ENCODE results near the gene CDC42EP4. TPM values are rescaled to one million over a fixed set of nuclear protein-coding genes. Genes with fewer than 3 reads are reported as not detected.
A peak's percentile ranks its signal among the peaks of the same experiment; 100 is the strongest.

CDC42EP4 gene
- total RNA-seq, 6 donors from 2014 or later: 28.3 to 65.7 (median 52.9) TPM

DNA sequence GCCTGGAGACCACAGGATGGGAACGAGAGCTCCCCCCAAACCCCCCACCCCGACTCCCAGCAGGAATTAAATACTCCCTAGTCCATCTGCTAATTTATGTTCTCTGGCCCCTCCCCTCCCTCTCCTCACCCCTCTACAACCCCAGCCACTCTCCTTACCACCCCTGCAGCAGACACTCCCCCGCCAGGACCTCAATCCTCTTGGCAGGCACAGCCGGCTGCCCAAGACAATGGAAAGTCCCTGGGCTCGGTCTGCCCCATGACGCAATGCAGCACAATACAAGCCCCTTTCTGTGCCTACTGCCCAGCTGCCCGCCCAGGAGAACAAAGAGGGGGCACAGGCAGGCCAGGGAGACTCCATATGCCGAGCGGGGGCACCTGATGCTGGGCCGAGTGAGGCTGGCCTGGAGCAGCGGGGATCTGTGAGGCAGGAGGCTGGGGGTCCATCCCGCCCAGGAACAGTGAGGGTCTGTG, 30.3 kb upstream of the CDC42EP4 start:
- H3K36me3 ChIP-seq: no peaks in the 10 kb centered on the region
- no peak overlapping the region for H3K4me3 ChIP-seq
- TF ChIP-seq, protein P1, sequence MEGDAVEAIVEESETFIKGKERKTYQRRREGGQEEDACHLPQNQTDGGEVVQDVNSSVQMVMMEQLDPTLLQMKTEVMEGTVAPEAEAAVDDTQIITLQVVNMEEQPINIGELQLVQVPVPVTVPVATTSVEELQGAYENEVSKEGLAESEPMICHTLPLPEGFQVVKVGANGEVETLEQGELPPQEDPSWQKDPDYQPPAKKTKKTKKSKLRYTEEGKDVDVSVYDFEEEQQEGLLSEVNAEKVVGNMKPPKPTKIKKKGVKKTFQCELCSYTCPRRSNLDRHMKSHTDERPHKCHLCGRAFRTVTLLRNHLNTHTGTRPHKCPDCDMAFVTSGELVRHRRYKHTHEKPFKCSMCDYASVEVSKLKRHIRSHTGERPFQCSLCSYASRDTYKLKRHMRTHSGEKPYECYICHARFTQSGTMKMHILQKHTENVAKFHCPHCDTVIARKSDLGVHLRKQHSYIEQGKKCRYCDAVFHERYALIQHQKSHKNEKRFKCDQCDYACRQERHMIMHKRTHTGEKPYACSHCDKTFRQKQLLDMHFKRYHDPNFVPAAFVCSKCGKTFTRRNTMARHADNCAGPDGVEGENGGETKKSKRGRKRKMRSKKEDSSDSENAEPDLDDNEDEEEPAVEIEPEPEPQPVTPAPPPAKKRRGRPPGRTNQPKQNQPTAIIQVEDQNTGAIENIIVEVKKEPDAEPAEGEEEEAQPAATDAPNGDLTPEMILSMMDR (IDR thresholded peaks at IDR 0.05): no peak
- TF ChIP-seq EP300 (IDR thresholded peaks at IDR 0.05): no peak
- no peak for TF ChIP-seq POLR2A (IDR thresholded peaks at IDR 0.05)
- no peak for TF ChIP-seq POLR2AphosphoS5 (IDR thresholded peaks at IDR 0.05)
- peak overlapping the region in 3 of 4 donors; percentile 27 to 65 (median 43) for H3K27ac ChIP-seq
- no peaks in the 10 kb centered on the region for H3K27me3 ChIP-seq
- DNase-seq: peak in 1 of 2 donors; percentile 82
- peaks cover 14 to 21% (median 19%) of the 10 kb centered on the region in 4 donors for H3K4me1 ChIP-seq
- H3K9me3 ChIP-seq: no peaks in the 10 kb centered on the region
- peak in 1 of 2 donors; percentile 55 for ATAC-seq (ENCODE audit: low FRiP score in 2 of 2)
- WGBS, 2 donors: 31 to 45% methylated on average over 6 to 12 of the region's 12 CpGs

- no peak for ATAC-seq (ENCODE audit: low FRiP score in 2 of 2)
- TF ChIP-seq POLR2AphosphoS5 (IDR thresholded peaks at IDR 0.05): no peak
- TF ChIP-seq EP300 (IDR thresholded peaks at IDR 0.05): no peak
- TF ChIP-seq, protein P1 (IDR thresholded peaks at IDR 0.05): no peak
- TF ChIP-seq POLR2A (IDR thresholded peaks at IDR 0.05): no peak
- WGBS, 2 donors: 61 to 65% methylated on average over 15 of the region's 15 CpGs
- H3K9me3 ChIP-seq: no peaks in the 10 kb centered on the region
- DNase-seq: no peak
- H3K36me3 ChIP-seq: no peaks in the 10 kb centered on the region
- peak overlapping the region in 2 of 4 donors; percentile 43 to 65 for H3K27ac ChIP-seq
- H3K4me1 ChIP-seq: peaks cover 14 to 21% (median 19%) of the 10 kb centered on the region in 4 donors
- no peak overlapping the region for H3K4me3 ChIP-seq
- H3K27me3 ChIP-seq: no peaks in the 10 kb centered on the region
These were observed 29.7 kb upstream of the CDC42EP4 start for GRCh38 chr17:73341350-73342049.

GRCh38 chr17:73340093-73340596, 28.3 kb upstream of the CDC42EP4 start:
- TF ChIP-seq, protein P1 (IDR thresholded peaks at IDR 0.05): peak in 3 of 6 experiments; percentile 21 to 53 (median 38)
- TF ChIP-seq EP300 (IDR thresholded peaks at IDR 0.05): peak in 1 of 4 donors; percentile 47
- TF ChIP-seq POLR2AphosphoS5 (IDR thresholded peaks at IDR 0.05): peak in 1 of 2 donors; percentile 72
- no peak for TF ChIP-seq POLR2A (IDR thresholded peaks at IDR 0.05)
- DNase-seq (peak in 1 of 2 donors; percentile 84), ATAC-seq (ENCODE audit: low FRiP score in 2 of 2) (peak; percentile 76 to 80)
- Histone ChIP-seq H3K27me3 (no peaks in the 10 kb centered on the region), H3K27ac (peak overlapping the region in 3 of 4 donors; percentile 39 to 63 (median 52)), H3K9me3 (no peaks in the 10 kb centered on the region), H3K36me3 (no peaks in the 10 kb centered on the region), H3K4me3 (no peak overlapping the region), H3K4me1 (peaks cover 14 to 21% (median 19%) of the 10 kb centered on the region in 4 donors)
- WGBS, 2 donors: 51 to 54% methylated on average over 7 of the region's 7 CpGs

DNA sequence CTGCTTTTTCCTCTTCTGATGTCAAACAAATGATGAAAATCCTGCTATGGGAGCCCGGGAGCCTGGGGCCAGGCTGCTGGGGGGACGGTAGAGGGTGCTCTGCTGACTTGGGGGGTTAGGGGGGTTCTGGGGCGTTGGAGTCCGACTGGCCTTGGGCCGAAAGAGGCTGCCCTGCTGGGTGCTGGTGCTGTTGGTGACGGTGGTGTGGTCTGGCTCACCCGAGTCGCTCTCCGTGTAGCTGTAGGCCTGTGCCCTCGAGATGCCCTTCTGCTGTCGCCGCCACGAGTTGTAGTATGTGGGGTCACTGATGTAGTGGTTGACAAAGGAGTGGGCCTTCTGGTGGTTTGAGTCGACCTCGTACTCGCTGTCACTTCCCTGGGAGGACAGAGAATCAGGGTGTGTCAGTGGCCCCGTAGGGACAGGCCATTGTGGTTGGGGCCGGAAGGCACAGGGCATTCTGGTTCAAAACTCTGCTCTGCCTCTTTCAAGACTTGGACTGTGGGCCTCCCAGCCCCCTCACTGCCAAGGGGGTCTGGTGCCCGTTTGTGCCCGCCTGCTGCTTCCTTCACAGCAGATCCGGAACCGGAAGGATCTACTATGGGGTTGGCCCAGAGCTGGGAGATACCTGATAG, 26.9 kb upstream of the CDC42EP4 start:
- H3K4me1 ChIP-seq: peaks cover 14 to 26% (median 24%) of the 10 kb centered on the region in 4 donors

More for the DNA sequence above, 26.9 kb upstream of the CDC42EP4 start:
- H3K27ac ChIP-seq: peak overlapping the region in 3 of 4 donors; percentile 57 to 68 (median 61)
- ATAC-seq (ENCODE audit: low FRiP score in 2 of 2) (no peak), DNase-seq (peak in 1 of 2 donors; percentile 56)
- no peak overlapping the region for H3K4me3 ChIP-seq
- no peaks in the 10 kb centered on the region for H3K36me3 ChIP-seq
- TF ChIP-seq, protein P1 (IDR thresholded peaks at IDR 0.05): no peak
- TF ChIP-seq POLR2AphosphoS5 (IDR thresholded peaks at IDR 0.05): no peak
- TF ChIP-seq POLR2A (IDR thresholded peaks at IDR 0.05): no peak
- TF ChIP-seq EP300 (IDR thresholded peaks at IDR 0.05): no peak
- no peaks in the 10 kb centered on the region for H3K9me3 ChIP-seq
- no peaks in the 10 kb centered on the region for H3K27me3 ChIP-seq
- WGBS, 2 donors: 89 to 97% methylated on average over 10 to 21 of the region's 22 CpGs

Measured in upper lobe of left lung (tissue), 6 donors.